CD4-positive, alpha-beta T cell treated with Interleukin-15 for 4 hours (primary cell): ENCODE measurements around the gene NRXN3.

ENCODE experiments used
- DNase-seq: peaks from one replicate; pipeline ENCODE4 v3.0.0-alpha.2; 2020; ENCODE audit warnings: low spot score

Gene NRXN3

DNA sequence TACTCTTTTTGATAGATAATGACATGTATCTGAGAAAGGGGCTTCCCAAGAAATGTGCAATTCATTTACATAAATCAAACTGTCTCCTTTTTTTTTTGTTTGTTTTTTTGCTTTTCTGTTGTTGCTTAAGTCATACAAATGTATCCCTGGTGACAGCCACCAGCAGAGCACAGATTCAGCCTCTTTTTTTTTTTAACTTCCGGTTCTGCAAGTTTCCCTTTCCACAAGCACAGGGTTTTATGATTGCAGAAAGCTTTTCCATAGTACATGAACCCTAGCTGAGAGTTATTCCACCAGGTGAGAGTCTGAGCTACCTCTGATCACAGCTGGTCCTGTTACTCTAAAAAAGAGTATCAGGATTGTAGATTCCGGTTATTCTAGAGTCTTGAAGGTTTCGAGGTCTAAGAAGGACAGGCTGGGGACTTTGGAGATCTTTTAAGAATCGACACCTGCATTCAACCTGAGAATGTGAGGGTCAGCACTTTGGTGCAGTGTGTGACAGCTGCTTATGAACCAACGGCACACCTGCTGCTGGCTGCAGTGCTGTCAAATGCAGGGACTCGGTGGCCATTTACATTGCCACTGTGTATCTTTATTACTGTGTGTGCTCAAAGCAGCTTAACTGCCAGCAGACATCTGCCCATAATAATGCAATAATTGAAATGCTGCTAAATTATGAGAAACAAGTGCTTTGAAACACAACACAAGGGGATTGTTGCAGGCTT is 551.7 kb downstream of the NRXN3 start:
- DNase-seq, result no peak

DNA sequence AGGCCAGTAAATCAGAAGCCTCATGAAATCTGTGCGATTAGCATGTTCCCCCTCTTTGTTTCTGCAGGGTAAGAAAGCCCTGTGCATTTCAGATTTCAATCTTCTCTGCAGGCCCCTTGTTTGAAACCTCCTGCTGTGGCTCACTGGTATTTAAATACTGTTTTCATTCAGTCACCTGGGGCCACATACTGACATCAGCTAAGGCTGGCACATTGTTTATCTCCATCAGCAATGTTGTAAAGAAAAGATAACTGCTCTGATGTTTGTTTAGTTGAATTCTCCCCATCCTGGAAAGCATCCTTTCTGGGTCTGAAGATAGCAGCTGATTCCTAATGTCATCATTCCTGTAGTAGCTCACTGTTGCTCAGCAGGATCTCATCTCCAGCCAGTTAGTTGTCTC is 554.9 kb downstream of the NRXN3 start:
- no peak for DNase-seq

DNA sequence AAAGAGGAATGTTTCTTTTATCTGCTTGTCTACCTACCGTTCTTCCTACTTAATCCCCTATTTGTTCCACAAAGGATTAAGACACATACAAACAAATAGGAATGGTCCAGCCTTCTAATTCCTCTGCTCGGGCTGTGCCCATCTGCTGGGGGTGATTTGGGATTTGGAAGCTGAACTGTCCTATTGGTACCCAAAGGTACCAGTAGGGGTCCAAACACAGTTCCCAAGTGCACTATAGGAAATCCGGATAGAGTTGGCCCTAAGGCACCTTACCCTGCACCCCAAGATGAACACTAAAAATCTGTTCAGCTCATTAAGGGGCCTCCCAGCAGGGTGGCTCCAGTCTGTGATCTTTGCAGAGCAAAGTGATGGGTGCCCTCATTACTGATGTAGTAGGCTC is 566.9 kb downstream of the NRXN3 start:
- DNase-seq, result no peak

DNA sequence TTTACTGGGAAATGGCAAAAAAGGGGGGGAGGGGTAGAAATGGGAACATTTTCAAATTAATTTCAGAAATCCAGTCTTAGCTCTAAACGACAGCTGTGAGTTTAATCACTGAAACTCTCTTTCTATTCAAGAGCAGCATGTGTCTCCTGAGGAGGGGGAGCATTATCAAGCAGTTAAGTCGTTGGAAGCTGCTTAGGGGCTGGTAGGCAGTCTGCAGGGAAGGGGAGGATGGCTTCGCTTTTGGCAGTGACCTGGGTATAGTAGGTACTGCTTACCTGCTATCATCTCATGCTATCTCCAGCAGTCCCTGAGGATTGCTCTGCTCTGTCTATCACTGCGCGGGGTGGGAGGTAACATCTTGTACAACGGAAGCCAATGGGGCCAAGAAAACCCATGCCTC is 567.4 kb downstream of the NRXN3 start:
- DNase-seq, result no peak

DNA sequence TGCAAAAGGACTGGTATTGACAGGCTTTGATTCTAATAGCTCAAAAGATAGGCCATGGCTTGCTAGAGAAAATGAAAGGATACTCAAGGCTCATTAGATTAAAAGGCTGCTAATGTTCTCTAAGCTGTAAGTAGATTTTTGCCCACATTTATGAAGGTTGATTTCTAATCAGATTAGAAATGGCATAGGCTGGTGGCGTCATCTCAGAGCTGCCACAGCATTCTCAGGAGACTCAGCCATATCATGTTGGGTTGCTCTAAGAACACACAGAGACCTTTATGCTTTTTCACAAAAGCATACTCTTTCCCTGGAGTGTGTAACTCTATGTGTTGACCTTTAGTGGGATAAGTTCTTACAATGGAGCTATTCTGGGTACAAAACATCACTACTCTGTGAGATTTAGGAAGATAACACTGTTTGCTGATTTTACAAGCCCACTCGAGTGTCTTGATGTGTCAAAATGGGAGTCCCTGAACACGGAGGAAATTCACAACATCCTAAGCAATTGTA is 576.0 kb downstream of the NRXN3 start:
- DNase-seq, result no peak

DNA sequence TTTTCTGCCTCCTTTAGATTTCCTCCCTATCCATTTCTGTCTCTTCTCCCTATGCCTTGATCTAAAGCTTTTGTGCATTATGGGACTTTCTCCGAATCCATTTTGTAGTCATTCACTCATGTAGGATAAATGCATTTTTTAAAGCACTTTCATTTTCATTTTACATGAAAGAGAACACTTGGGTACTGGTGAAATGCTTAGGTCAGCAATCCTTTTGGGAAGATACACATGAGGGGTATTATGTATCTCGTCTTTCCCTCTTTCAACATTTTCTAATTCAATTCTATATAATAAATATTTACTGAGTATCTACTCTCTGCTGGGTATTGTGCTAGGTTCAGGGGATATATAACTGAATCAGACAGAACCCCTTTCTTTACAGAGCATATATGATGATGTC is 577.6 kb downstream of the NRXN3 start:
- no peak for DNase-seq

DNA sequence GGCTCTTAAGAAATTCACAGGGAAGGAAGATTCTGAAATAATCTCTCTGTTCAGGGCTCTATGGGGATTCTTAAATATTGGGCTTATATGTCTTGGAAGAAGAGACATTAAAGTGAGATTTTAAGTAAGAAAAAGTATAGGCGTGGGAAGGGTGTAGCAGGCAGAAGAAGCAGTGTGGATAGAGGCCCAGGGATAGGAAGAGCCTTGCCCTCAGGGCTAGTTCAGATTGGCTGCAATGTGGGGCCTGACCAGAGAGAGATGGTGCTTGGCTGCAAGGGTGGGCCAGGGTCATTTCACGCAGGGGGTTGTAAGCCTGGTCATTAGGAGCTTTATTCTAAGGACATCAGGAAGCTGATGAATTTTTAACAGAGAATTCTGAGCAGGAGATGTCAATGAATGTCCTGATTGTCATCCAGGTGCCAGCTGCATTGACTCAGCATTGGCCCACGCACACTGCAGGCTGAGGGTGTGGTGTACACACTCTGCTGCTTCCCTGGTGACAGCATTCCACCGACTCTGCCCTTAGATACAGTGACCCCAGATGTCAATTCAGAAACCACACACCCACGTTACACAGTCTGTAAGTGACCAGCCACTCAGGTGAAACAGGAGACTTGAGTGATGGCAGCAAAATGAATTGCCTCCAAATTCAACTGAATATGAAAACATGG is 582.5 kb downstream of the NRXN3 start:
- no peak for DNase-seq

DNA sequence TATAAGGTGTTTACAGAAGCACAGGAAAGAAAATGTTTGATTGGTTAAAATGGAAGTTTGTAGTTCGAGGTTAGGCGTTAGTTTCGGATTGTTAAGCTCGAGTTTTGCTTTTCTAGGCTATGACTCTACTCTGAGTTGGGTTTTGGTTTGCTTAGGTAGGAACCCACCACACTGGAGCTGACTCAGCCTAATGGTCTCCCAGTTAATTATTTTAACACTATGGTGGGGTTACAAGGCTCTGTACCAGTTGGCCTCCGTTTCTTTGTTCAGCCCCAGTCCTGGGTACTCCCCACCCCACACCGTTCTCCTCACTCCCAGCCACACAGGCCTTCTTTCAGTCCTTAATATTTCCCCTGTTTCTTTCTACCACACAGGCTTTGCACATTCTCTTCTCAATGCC is 583.9 kb downstream of the NRXN3 start:
- no peak for DNase-seq

DNA sequence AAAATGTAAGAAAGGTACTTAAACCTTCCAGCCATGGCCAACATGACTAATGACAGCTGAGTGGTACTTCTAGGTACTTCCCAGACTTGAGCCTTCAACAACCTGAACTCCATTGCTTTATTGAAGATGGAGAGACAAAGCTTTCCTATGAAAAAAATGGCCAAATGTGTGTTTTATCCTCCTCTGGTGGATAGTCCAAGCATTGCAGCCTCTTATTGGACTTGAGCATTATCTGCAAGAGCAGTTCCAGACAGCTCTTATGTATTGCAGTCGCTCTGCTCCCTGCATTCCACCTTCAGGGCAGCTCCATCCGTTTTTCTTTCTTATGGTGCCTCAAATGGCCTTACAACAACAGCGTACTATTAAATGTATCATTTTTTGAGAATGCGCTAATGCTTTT is 588.2 kb downstream of the NRXN3 start:
- DNase-seq, result no peak

DNA sequence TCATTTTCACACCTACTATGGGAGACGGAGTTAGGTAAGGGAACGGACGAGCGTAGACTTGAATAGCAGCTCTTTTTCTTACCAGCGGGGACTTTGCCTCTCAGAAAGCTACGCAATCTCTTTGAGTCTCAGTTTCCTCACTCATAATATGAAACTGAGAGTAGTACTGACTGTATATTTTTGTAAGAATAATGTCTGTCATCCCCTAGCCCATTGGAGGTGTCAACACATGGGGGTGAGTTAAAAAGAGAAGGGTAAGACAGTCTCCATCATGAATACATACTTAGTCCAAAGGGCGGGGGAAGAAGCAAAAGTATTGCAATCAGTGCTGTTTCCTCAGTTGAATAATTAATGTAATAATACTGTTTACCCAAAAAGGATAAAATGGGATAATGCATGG is 592.2 kb downstream of the NRXN3 start:
- no peak for DNase-seq

DNA sequence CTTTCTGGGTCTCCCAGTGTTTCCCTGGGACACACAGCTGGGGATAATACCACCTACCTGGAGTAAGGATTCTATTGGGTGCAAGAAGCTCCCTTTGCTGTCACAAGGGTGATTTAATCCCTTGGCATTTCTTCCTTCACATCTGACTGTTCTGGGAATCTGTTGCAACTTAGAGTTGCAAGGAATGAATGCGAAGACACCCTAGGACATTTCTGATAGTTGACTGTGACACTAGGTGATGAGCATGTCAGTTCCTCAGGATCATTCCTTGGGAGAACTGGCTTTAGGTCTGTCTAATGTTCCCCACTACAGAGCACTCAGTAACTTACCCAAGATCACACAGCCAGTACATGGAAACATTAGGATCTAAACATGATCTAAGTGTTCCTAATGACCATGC is 593.6 kb downstream of the NRXN3 start:
- no peak for DNase-seq

DNA sequence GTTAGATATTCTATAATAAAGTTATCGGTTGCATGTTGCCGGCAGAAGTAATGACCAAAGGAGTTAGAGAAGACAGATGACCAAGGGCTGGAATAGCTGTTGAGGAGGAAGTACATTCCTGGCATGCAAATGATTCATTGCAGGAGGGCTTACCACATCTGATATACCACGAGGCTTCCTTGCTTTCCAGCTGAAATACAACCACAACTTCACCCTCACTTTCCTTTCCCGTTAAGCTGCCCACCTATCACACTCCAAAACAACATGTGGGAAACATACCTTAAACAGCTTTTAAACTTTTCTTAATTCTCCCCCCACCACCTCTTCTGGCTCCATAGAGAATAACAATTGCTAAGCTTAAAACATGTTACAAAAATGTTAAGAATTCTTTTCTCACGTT is 594.1 kb downstream of the NRXN3 start:
- DNase-seq, result no peak

DNA sequence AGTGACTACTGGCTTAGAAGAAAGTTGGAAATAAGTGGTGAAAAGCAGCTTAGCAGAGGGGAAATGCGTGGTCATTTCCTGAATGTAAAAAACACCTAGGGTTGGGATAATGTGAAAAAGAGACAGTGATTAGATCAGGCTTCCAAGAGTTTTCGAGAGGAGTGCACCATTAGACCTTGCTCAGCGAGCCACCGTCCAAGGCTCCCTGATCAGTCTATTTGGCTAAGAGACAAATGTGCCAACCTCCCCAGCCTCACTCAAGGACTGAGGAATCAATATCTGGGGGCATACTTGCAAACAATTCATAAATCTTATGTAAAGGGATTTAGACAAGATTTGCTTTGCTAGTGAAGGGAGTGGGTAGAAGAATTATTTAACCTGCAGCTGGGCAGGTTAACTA is 594.5 kb downstream of the NRXN3 start:
- DNase-seq, result no peak

DNA sequence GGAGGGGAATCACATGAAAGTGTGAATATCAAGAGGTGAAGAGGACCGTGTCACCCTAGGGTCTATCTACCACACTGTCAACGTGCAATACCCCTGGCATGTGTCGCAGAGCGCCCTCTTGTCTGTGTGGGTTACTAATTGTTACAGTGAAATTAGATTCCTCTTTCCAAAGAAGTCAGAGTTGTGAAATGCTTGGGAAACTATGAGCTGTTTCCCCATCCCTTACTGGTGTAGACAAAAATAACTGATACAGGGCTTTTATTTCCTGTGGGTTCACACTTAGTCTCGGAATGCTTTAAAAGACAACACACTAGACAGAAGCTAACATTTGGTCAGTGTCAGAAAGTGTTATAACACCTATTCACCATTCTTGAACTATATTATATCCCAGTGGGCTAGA is 597.3 kb downstream of the NRXN3 start:
- no peak for DNase-seq

DNA sequence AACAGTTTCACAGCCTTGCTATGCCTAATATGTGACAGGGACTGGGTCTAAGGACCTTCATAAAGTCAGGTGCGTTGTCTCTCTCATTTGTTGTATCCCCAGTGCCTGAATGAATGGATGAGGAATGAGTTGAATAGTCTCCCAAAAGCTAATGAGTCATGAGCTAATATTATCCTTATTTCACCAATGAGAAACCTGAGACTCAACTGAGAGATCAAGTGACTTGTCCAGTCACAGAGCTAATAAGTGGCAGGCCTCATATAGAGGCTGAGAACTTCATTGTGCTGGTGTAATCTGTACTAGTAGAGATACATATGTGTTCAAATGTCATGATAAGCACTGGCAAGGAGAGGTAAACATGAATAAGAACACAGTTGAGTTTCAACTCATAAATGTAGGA is 612.4 kb downstream of the NRXN3 start:
- no peak for DNase-seq

DNA sequence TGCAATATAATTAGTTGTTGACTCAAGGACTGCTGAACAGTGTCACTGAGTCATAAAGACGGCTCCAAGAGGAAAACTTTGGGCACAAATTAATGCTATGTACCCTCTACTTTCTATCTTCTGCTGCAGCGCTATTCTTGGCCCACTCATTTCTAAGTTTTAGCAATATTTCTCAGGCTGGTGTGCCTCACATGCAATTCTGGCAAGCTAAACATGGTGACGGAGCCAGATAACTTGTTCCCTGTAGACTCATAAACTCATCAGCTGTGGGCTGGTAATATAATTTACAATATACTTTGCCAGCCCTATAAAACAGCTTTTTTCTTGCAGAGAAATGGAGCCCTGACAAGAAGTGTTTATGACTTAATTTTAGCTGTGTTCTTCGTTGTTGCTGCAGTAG is 615.1 kb downstream of the NRXN3 start:
- no peak for DNase-seq

DNA sequence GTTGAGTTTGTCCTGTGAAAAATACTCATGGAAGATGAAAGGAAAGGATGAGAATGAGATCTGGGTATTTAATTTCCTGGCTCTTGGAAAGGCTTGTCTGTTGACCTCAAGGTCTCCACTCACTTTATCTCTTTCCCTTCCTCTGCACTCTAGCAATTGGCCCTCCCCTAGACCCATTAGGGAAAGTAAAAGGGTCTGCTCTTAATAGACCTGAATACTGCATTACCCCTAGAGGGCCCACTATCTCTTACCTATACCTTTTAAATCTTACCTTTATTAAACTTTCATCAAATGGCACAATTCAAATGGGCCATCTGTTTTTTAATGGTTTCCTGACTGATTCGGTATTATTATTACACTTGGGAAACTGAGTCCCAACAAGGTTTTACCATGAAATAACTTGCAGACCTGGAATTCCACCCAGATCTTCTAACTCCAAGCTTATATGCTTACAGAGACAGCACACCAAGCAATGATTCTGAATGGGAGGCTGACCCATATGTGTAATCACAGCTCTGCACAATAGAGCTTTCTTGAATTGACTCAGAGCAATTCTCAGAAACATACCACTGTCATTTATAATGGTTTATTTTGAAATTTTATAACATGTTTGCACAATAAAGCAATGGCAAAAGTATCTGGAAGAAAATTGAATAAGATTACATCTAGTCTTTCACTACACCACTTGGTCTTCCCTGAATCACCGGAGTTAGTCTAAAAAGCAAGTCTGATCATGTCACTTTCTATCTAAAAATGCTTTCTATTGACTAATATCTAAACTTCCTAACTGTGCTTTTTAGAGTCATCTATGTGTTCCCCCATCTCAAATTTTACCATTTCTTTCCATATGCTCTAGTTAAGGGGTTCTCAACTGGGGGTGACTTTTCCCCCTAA is 618.5 kb downstream of the NRXN3 start:
- no peak for DNase-seq

DNA sequence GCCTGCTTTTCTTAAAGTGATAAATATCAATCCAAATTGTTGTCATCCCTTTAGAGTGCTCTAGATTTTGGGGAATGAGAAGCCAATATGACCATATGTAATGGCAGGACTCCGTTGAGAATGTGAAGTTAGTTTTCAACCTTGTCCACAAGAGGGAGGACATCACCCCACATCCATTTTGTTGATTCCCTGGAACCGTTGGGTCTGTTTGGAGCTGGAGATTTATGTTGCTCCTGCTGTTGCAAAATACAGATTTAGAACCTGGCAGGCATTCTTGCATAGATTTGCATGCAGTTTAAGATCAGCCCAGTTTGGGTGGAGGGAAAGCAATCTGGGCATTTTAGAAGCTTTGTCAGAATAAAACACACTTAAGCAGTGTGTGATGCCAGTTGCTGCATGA is 620.1 kb downstream of the NRXN3 start:
- DNase-seq, result no peak

DNA sequence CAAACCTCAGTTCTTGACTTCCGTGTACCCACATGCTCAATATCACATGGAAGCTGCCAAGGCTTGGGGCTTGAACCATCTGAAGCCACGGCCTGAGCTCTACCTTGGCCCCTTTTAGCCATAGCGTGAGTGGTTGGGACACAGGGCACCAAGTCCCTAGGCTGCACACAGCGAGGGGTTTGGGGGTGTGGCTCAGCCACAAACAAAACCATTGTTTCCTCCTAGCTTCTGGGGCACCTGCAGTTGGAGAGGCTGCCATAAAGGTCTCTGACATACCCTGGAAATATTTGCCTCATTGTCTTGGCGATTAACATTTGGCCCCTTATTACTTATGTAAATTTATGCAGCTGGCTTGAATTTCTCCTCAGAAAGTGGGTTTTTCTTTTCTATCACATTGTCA is 628.6 kb downstream of the NRXN3 start:
- no peak for DNase-seq

DNA sequence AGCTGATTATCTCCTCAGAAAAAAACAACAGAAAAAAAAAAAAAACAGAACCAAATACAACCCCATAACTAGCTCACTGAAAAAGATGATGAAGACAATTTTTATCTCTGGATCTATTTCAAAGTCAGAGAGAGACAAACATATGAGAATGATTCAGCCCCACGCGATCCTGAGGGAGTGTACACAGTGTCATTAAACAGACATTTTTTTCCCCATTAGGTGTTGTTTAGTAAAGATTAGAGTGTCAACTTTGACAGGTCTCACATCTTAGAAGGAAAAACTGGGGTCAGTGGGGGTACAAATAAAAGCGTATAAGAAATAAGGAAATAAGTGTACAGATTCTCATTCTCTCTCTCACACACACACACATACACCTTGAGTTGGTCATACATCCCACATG is 635.4 kb downstream of the NRXN3 start:
- no peak for DNase-seq

DNA sequence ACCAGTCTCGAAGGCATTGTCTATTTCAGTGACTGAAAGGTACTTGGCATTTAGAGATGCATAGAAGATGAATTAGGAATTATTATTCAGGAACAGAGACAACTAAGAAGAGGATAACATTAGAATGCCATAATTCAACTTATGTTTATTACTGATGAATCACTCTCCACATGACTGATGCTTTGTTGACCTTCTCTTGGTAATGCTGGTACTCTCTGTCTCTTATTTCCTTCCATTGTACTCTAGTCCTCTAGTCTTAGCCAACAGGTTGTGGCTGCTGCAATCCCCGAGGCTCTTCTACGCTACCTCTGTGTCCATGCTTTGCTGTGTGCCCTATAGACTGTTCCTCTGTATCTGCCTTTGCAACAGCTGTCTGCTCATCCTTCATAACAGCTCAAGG is 652.9 kb downstream of the NRXN3 start:
- no peak for DNase-seq

DNA sequence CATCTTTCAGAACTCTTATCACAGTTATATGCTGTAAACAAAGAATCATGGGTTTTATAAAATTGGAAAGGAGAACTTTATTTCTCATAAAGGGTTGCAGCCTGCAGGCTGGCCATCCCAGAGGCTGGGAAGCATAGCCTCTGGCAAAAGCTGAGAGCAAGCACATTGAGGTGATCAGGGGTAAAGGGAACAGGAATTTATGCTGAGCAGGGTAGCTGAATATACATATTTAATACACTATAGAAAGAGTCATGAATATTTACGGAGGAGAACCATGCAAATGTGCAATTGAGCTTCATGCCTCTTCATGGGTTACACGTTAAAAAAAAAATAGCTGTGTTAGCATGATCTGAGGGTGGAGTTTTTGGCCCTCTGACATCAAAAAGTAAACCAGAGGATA is 653.3 kb downstream of the NRXN3 start:
- DNase-seq, result no peak

DNA sequence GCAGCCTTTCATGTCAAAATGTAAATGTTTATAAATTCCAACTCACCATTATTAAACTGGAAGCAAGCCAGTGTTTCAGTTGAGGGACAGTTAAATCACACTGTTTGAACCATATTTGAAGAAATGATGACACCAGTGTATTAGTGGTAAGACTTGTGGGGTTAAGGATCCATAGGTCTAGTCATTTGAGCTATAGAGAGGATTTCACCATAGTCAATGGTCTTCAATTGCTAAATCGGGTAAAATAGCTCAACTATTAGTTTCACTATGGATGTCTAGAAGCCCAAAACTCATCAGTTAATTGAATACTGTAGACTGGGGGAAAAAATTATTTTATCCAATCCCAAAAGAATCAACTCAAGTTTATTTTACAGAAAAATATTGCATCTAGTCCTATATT is 659.1 kb downstream of the NRXN3 start:
- no peak for DNase-seq
